HepG2 (cell line): Measurements from ENCODE around the gene P2RX2.

Experiments
- CBFB ChIP-seq: sonication (generic); formaldehyde crosslinking; IDR thresholded peaks from 2 replicates; pipeline ENCODE4 v1.4.0; 2020; ENCODE audit warnings: missing genetic modification reagents
- THAP7 ChIP-seq: sonication (generic); formaldehyde crosslinking; IDR thresholded peaks from 2 replicates; pipeline ENCODE4 v1.8.1; 2023; ENCODE audit warnings: mild to moderate bottlenecking, missing genetic modification reagents
- ZFX ChIP-seq: sonication (generic); formaldehyde crosslinking; IDR thresholded peaks from 2 replicates; pipeline ENCODE4 v1.4.0; 2020; ENCODE audit warnings: mild to moderate bottlenecking, low read depth, missing genetic modification reagents, moderate library complexity
- ZNF350 ChIP-seq: sonication (generic); formaldehyde crosslinking; IDR thresholded peaks from 2 replicates; pipeline ENCODE4 v1.4.0; 2020; ENCODE audit warnings: mild to moderate bottlenecking, low read depth, missing genetic modification reagents, borderline replicate concordance
- ZNF577 ChIP-seq: sonication (generic); formaldehyde crosslinking; IDR thresholded peaks from 2 replicates; pipeline ENCODE4 v1.4.0; 2020; ENCODE audit warnings: mild to moderate bottlenecking, low read depth, missing genetic modification reagents, borderline replicate concordance
- TF ChIP-seq, protein P1 (sequence below): sonication (generic); formaldehyde crosslinking; IDR thresholded peaks from 2 replicates; pipeline ENCODE4 v1.5.0; 2020; ENCODE audit warnings: mild to moderate bottlenecking, missing genetic modification reagents, moderate library complexity
- TF ChIP-seq, protein P2 (sequence below): sonication (generic); formaldehyde crosslinking; IDR thresholded peaks from 2 replicates; pipeline ENCODE4 v1.9.0; 2021; ENCODE audit warnings: missing genetic modification reagents, mild to moderate bottlenecking, borderline replicate concordance
- TF ChIP-seq, protein P3 (sequence below): IDR thresholded peaks from 2 replicates; pipeline ENCODE4 v1.6.1; 2016; ENCODE audit warnings: missing biosample characterization, missing genetic modification reagents, low read depth
- TF ChIP-seq, protein P4 (sequence below): sonication (generic); formaldehyde crosslinking; IDR thresholded peaks from 2 replicates; pipeline ENCODE4 v1.5.0; 2020; ENCODE audit warnings: missing genetic modification reagents

GRCh38 chr12:132617135-132617701 is 1.4 kb upstream of the P2RX2 start:
- TF ChIP-seq CBFB (CRISPR knock-in tag) (no peak), THAP7 (CRISPR knock-in tag) (no peak), ZFX (CRISPR knock-in tag) (no peak), ZNF350 (CRISPR knock-in tag) (no peak), ZNF577 (no peak)
- TF ChIP-seq, protein P1, sequence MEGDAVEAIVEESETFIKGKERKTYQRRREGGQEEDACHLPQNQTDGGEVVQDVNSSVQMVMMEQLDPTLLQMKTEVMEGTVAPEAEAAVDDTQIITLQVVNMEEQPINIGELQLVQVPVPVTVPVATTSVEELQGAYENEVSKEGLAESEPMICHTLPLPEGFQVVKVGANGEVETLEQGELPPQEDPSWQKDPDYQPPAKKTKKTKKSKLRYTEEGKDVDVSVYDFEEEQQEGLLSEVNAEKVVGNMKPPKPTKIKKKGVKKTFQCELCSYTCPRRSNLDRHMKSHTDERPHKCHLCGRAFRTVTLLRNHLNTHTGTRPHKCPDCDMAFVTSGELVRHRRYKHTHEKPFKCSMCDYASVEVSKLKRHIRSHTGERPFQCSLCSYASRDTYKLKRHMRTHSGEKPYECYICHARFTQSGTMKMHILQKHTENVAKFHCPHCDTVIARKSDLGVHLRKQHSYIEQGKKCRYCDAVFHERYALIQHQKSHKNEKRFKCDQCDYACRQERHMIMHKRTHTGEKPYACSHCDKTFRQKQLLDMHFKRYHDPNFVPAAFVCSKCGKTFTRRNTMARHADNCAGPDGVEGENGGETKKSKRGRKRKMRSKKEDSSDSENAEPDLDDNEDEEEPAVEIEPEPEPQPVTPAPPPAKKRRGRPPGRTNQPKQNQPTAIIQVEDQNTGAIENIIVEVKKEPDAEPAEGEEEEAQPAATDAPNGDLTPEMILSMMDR (CRISPR knock-in tag): no peak
- TF ChIP-seq, protein P2, sequence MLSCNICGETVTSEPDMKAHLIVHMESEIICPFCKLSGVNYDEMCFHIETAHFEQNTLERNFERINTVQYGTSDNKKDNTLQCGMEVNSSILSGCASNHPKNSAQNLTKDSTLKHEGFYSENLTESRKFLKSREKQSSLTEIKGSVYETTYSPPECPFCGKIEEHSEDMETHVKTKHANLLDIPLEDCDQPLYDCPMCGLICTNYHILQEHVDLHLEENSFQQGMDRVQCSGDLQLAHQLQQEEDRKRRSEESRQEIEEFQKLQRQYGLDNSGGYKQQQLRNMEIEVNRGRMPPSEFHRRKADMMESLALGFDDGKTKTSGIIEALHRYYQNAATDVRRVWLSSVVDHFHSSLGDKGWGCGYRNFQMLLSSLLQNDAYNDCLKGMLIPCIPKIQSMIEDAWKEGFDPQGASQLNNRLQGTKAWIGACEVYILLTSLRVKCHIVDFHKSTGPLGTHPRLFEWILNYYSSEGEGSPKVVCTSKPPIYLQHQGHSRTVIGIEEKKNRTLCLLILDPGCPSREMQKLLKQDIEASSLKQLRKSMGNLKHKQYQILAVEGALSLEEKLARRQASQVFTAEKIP: no peak
- TF ChIP-seq, protein P3, sequence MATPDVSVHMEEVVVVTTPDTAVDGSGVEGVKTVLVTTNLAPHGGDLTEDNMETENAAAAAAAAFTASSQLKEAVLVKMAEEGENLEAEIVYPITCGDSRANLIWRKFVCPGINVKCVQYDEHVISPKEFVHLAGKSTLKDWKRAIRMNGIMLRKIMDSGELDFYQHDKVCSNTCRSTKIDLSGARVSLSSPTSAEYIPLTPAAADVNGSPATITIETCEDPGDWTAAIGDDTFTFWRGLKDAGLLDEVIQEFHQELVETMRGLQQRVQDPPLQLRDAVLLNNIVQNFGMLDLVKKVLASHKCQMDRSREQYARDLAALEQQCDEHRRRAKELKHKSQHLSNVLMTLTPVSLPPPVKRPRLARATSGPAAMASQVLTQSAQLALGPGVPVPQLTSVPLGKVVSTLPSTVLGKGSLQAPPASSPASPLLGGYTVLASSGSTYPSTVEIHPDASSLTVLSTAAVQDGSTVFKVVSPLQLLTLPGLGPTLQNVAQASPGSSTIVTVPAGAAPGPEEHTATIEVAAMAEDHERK (CRISPR knock-in tag): no peak
- TF ChIP-seq, protein P4, sequence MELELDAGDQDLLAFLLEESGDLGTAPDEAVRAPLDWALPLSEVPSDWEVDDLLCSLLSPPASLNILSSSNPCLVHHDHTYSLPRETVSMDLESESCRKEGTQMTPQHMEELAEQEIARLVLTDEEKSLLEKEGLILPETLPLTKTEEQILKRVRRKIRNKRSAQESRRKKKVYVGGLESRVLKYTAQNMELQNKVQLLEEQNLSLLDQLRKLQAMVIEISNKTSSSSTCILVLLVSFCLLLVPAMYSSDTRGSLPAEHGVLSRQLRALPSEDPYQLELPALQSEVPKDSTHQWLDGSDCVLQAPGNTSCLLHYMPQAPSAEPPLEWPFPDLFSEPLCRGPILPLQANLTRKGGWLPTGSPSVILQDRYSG (CRISPR knock-in tag): no peak
